Iris pigment epithelial cell (primary cell): ENCODE measurements around the gene HHIP.

ENCODE experiments used
- DNase-seq: peaks from one replicate; pipeline ENCODE4 v3.0.0-alpha.2; 2011; ENCODE audit warnings: low read depth

Gene HHIP

DNA sequence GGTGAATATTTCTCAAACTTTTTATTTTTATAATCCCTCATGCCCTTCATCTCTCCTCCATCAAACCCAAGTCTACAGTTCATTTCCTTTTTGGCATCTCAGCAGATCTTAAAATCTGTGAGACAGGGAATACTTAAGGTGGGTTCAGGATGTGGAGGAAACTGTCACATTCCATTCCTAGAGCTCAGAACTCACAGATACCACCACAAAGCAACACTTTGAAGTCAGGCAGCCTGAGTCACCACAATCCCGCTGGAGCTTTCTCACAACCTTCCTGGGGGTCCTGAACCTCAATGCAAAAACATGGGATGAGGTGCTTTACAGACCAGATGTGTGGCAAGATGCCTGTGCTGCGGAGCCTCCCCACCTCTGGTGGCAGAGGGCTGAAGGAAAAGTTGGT is 63.2 kb downstream of the HHIP start:
- DNase-seq: peak; percentile 68

DNA sequence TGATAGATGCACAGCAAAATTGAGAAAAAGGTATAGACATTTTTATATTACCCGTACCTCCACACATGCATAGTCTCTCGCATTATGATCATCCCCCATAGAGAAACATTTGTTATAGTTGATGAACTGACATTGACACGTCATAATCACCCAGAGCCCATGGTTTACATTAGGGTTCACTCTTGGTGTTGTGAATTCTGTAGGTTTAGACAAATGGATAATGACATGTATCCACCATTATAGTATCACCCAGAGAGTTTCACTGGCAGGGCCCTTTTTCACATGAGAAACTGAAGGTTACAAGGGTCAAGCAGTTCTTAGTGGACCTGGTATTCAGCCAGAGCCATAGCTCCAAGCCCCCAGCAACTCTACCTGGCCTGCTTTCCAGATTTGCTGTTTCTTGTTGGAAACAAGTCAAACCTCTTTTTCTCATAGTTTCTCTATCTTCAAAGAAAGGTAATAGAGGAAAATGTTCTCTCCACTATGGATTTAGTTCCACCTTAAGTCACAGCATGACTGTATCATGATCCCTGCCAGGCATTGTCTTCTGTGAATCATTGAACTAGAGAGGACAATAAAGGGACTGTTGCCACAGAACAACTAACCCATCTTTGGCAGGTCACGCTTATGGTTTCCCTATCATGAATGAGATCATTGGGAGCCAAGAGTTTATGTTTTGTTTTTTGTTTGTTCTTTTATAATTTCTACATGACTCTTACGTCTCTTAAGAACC is 64.0 kb downstream of the HHIP start:
- peak; percentile 26 for DNase-seq

DNA sequence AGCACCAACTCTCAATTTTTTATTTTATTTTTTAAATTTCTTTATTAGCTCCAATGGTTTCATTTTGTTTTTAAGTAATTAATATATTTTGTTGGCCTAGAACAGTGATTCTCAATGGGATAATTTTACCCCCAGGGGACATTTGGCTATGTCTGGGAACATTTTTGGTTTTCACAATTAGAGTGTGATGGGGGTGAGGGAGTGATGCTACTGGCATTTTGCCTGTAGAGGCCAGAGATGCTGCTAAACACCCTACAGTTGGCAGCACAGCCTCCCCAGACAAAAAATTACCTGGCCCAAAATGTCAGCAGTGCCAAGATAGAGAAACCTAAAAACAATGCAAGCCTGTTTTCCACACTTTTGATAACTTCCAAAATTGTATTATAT is 64.6 kb downstream of the HHIP start:
- no peak for DNase-seq

DNA sequence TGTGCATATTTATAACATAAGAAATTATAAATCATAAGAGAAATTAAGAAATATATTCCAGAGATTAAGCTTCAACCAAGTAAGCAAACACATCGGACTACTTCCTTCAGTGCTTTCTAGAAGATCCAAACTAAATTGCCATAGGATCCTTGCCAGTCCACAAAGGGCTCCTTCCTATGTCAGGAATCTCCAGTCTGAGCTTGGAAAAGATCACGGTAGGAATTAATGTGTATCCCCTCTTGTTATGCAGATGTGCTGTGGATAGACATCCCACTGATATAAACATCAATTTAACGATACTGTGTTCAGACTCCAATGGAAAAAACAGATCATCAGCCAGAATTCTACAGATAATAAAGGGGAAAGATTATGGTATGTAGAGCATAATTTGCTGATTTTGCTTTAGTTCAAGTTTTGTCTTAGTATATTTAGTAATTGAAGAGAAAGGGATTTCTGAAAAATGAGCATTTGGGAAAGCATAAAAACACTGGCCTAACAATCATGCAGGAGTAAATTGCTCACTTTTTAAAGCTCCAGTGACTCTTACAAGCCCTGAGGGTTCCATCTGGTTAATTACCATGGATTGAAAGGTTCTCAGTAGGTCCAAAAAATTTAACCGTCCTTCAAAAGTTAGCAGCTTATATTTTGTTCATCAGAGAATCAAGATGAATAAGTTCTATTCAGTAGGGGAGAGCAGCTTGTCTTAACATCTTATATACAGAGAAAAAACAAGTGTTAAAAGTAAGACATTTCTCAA is 65.9 kb downstream of the HHIP start:
- DNase-seq: no peak

DNA sequence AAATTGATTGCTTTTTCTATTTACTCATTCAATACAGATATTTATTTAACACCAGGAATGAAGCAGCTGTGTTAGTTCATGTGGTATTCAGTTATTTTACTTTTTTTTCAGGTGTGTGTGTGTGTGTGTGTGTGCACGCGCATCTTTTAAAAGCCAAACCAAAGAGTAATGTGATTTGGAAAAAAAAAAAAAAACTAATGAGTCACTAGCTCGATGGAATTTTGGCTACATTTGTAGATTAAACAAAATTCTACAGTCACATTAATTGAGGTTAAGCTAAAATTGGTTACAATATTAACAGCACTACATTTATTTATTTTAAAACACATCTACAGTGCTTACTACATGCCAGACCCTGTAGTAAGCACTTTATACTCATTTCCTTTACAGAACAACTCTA is 66.8 kb downstream of the HHIP start:
- no peak for DNase-seq

DNA sequence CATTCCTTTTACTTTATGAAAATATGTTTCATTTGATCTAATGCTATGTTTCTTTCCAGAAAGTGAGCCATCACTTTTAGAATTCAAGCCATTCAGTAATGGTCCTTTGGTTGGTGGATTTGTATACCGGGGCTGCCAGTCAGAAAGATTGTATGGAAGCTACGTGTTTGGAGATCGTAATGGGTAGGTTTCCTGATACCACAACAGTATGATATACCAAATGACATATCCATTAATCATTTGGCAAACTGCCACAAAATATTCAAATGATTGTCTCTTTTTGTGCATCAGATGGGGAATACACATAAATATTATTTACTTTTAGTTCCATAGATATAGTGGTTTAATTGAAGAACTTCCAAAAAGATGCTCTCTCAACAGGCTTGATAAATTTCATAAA is 68.2 kb downstream of the HHIP start:
- DNase-seq: peak; percentile 35

DNA sequence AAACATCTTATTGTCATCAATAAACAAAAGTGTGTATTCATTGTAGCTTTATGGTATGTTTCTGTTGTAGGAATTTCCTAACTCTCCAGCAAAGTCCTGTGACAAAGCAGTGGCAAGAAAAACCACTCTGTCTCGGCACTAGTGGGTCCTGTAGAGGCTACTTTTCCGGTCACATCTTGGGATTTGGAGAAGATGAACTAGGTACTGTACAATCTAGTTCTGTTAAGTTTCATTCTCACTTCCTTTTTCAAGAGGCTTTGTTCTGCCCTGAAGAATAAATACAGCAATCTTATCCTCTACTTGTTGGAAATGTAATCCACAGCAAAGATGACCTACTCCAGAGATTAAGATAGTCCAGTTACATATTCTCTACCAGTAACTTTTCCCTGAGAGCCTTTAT is 69.3 kb downstream of the HHIP start:
- no peak for DNase-seq

DNA sequence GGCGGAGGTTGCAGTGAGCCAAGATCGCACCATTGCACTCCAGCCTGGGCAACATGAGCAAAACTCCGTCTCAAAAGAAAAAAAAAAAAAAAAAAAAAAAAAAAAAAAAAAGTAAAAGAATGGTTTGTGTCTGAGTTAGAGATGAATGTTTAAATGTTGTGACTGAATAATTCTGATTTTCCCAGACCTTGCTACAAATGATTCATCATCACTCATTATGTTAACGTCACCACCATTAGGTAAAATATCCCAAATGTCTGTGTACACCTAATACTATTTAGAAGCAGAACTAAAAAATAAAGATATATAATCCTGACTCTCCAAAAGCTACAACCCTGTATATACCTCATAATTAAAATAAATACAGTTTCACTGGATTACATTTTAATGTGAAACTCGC is 70.8 kb downstream of the HHIP start:
- DNase-seq: no peak

DNA sequence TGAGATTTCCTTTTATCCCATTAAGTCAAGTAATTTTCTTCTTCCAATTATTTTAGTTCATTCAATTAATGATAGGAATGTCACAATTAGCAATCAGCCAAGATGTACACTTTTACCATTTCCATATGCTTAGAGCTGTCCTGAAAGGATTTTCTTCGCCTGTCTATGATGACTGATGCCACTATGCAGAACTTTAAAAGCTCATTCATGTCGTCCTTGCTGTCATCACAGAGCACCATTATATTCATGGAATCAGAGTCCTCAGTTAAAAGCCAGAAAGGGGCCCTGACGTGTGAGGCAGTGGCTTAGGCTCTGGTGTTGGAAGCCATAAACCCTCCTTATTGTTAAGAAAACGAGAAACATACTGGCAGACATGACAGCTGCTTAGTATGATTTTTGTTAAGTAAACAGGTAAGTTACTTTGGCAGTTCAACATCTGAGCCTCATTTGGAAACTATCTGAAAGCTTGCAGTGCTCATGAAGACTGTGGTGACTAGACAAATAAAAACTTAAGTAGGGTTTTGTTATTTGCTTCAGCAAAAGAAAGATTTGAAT is 73.1 kb downstream of the HHIP start:
- no peak for DNase-seq

DNA sequence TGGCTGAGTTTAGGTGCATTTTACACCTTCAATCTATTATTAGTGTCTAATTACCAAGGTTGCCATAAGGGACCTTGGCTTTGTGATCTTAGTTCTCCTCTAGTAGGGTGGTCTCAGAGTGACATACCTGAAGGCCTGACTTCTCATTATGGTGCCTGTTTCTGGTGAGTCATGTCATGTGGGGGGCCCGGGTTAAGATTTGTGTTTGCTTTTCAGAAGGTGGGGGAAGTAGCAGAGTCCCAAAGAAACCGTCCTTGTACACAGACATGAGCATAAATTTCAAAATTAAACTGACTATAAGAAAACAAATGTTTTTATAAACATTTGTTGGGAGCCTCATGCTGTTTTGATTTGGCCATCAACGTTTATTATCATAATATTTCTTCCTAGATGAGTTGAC is 74.5 kb downstream of the HHIP start:
- no peak for DNase-seq

DNA sequence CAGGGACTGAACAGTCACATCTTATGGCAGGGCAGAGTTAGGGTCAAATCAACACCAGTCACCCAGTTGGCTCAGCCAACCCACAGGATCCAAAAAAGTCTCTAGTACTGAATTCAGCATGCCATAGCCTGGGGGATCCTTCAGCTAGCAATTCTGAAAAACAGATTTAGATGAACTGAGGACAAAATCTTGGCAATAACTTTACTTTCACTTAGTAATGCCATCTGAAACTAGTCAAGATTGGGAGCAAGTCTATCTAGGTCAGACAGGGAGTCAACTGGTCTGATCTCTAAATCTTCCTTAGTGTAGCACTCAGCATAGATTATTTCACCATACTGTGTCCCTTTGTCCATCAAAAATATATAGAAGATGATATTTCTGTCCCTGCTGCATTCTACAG is 76.0 kb downstream of the HHIP start:
- DNase-seq: no peak

DNA sequence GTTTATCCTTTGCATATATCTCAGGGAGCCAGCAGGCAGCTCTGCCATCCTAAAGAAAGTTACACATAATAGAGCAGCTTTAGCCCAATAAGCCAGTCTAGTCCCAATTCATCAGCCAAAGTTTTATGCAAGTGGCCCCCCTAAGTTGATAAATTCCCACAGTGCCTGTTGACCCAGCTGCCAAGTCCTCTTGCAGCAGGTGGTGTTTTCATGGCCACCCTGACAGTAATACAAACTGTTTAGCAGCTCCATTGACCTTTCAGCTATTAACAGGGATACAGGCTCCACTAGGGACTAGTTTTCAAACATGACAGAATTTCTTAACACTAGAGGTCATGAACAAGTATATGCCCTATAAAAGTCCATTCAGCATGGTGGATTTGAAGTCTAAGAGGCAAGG is 77.5 kb downstream of the HHIP start:
- DNase-seq: no peak

DNA sequence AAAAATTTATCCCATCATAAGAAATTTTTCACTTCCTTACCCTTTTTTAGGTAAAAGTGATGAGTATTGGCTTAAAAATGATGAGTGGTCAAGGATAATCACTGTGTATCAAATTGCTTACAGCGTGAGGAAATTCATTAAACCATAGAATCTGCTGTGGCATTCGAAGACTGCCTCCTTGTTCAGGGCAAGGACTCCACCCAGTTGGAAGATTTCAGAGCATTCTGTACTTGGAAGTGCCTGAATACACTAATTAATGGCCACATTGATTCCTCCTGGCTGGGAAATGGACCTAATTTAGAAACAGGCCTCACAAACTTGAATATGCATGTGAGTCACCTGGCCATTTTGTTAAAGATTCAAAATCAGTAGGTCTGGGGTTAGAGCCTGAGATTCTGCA is 83.2 kb downstream of the HHIP start:
- DNase-seq: no peak

DNA sequence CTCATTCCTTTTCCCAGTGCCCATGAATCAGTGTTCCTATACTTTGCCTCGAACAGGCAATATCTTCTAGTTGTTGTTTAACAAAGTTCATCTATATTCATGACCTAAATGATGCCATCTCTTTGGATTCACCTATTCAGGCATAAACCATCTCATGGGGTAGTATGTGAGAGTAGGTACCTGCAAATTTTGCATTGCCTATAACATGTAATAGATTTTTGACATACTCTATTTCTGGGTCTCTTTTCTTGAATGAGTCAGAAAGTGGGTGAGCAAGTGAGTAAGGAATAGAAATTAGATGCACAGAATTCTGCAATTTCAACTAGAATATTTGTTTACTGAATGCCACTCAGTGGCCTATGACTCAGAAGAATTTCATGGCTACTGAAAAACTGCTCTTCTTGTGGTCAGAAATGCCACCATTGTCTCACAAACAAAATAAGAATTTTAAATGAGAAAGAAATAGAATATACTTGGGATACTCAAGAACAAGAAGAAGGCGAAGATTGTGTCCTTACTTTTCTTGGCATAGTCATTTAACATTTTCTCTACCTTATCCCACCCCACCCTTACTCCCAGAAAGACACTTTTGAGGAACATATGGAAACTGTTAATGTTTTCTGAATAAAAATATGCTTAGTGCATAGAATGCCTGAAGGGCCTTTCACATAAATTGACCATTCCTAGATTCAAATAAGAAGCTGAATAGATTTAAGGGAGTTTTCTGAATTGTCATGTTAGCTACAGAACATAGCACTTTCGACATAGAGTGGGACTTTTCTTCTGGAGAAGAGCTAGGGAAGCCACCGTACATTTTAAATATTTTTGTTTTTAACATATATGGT is 86.8 kb downstream of the HHIP start:
- peak; percentile 7 for DNase-seq

DNA sequence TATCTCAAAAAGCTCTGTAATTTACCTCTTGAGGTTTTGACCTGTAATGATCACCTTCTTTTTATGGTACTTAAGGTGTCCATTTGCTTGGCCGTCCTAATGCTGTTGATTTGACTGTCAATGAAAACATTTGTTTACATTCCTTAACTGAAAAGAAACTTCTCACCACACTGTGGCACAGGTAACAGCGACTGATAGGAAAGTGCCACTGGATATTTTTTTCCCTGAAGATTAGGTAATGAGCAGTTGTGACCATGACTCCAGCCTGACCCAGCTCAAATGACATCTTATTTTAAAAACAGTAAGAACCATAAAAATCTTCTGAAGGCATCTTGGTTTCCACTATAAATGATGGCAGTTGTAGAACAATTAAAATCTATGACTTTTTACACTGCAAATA is 87.6 kb downstream of the HHIP start:
- DNase-seq: no peak

DNA sequence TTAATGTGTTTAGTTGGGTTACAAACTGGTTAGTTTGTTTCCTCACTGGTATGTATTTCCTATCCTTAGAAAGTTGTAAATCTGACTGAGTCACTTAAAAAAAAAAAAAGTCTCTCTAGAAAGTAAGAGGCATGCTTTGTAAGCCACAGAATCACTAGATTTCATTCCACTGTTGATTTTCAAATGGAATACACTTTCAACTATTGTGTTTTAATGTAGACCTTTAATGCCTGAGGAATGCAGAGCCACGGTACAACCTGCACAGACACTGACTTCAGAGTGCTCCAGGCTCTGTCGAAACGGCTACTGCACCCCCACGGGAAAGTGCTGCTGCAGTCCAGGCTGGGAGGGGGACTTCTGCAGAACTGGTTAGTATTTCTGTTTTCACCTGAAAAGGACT is 88.6 kb downstream of the HHIP start:
- peak; percentile 60 for DNase-seq

DNA sequence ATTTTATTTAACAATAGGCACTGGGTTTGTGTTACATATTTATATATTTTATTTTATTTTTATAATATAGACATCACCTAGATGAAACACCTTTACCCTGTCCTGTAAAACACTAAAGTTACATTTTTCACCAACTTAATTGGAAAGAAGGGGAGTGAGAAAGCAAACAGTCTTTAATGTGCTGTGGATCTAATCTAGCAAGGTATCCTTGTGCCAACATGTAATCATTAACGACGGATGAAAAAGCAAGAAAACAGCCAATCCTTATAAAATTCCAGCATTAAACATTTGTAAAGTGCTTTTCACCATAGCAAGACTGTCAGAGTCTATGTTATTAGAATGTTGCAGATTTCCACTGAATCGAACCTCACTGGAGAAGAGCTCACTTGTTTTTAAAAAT is 92.7 kb downstream of the HHIP start:
- no peak for DNase-seq

DNA sequence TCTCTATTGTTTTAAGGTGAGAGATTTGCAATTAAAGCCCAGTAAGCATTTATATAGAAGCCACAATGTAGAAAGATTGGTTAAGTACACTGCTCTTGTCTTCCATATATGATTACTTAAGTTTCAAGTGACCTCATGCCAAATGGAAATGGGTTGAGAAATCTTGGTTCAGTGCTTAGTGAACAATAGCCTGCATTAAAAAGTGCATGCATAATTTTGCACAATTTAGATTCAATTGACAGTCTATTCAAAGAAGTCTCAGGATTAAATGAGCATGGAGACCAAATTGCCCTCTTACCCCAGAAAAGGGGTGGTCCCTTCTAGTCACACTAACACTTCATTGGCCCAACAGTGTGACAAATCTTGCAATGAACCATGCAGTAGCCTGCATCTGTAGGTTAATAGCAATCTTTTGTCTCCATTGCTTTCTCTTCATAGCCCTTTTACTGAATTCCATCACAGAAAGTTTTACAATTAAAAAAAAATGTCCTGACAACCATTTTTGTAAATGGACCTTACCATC is 93.6 kb downstream of the HHIP start:
- DNase-seq: no peak

DNA sequence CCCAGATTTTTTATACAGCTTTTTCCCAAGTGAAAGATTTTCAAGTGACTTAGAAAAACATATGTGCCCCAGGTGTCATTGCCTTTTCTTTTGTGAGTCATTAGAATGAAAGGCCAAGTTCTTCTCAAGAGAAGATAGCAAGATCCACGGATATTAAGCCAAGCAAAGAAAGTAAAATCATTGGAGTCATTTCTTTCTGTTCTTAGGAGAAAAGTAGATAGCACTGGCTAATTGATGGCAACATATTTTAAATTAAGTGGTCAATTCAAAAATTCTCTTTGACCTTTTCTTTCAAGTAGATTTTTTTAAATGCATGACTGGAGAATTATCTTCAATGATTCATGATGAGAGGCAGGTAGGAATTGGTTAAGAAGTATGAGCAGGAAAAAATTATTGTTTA is 94.4 kb downstream of the HHIP start:
- DNase-seq: no peak

DNA sequence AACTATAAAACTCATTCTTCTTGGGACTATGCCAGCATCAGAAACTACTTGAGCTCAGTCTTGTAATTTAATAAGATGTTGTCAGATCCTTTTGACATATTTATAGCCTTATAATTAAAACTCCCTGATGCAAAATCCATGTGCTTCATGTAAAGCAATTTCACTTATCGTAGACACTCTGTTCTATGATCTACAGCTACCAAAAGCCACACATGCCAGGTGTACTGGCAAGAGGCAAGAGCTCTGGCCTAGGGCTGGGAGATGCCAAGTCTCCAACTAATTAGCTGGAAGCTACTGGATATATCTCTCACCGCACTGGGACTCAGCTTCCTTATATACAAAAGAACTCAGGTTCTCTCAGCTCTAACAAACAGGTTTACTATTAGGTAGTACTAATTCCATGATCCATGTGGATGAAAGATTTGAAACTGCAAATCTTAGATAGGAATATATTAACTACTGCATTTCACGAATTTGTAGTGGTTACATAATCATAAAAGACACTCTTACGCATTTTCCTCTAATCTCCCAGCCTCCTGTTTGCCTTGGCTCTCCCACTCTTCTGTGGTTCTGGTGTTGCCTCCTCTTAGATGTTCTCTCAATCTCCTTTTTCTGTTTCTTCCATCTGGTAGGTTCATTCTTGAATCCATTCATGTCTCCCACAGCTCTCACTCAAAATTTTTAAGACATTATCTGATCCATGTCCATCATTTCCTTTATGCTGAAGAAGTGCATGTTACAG is 103.0 kb downstream of the HHIP start:
- peak; percentile 8 for DNase-seq

DNA sequence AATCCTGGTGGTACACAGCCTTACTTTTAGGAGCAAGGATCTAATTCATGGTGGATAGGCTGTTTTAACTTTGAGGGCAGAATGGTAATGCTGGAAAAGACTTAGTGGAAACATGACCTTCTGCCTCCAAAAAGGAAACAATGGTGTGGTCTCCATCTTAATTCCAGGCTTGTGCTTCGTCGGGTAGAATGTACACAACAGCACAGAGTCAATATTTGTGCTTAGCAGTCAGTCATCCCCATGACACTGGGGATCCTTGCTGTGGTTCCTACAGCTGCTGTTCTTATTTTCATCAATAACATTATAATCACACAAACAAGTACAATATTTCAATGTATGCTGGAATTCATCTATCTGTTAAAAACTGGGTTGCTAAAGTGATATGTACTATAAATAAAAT is 104.4 kb downstream of the HHIP start:
- no peak for DNase-seq
